Uterus (tissue), 2 donors: Measurements from ENCODE around the gene SLC8A1.

ENCODE experiments used
- POLR2A ChIP-seq, 2 donors: fragments of 450-650 bp; IDR thresholded peaks; one replicate each; pipeline ENCODE4 v1.6.1; 2016; ENCODE audit warnings: antibody characterized with exemption in 2 of 2, mild to moderate bottlenecking in 1 of 2, moderate library complexity in 1 of 2
- TF ChIP-seq, protein P1 (sequence below), 4 experiments: fragments of 200-600 bp in 2 of 4; fragments of 450-650 bp in 2 of 4; sonication (generic) in 2 of 4; IDR thresholded peaks; one replicate each; pipeline ENCODE4 v1.5.1; 2016 to 2019; ENCODE audit warnings: antibody characterized with exemption in 4 of 4, mild to moderate bottlenecking in 2 of 4, moderate library complexity in 1 of 4

GRCh38 chr2:40361478-40361877, 90.4 kb downstream of the SLC8A1 start:
- TF ChIP-seq, protein P1, sequence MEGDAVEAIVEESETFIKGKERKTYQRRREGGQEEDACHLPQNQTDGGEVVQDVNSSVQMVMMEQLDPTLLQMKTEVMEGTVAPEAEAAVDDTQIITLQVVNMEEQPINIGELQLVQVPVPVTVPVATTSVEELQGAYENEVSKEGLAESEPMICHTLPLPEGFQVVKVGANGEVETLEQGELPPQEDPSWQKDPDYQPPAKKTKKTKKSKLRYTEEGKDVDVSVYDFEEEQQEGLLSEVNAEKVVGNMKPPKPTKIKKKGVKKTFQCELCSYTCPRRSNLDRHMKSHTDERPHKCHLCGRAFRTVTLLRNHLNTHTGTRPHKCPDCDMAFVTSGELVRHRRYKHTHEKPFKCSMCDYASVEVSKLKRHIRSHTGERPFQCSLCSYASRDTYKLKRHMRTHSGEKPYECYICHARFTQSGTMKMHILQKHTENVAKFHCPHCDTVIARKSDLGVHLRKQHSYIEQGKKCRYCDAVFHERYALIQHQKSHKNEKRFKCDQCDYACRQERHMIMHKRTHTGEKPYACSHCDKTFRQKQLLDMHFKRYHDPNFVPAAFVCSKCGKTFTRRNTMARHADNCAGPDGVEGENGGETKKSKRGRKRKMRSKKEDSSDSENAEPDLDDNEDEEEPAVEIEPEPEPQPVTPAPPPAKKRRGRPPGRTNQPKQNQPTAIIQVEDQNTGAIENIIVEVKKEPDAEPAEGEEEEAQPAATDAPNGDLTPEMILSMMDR (IDR thresholded peaks at IDR 0.05): no peak
- no peak for TF ChIP-seq POLR2A (IDR thresholded peaks at IDR 0.05)
